K562 (cell line): Measurements from ENCODE around the gene ABLIM2. TPM values are rescaled to one million over a fixed set of nuclear protein-coding genes. Genes with fewer than 3 reads are reported as not detected.

ENCODE experiments used
- ATAC-seq: fragments of 200-7000 bp; cut with Tn5 transposase; 3 replicates; pipeline ENCODE4 v1.9.1; 2020; ENCODE audit warnings: moderate library complexity
- BruUV-seq: library from RNA; stranded (reverse); fragments of 400-500 nt; replicated peaks from 2 replicates; lab custom pipeline; 2021; lab: Mats Ljungman, UMichigan
- CTCF ChIA-PET: fragments of 300-600 bp; formaldehyde crosslinking; extraction: SDS; loops from one replicate; lab custom pipeline; 2021; ENCODE audit warnings: low intra/inter-chr PET ratio; lab: Yijun Ruan, JAX
- POLR2A ChIA-PET: fragments of 300-600, 350-650 bp; sonication (Branson Sonifier 250); formaldehyde crosslinking; extraction: SDS; loops from one replicate; lab custom pipeline; 2021; ENCODE audit warnings: antibody characterized with exemption, inconsistent platforms; lab: Yijun Ruan, JAX
- DNase-seq, 4 experiments: peaks; one replicate each; pipeline versions ENCODE4 v3.0.0 to v3.0.0-alpha.2; 2011 to 2018; ENCODE audit warnings: low spot score in 3 of 4, mixed read lengths in 3 of 4; ENCODE audit errors: extremely low read depth in 1 of 4
- FAIRE-seq: peaks from 2 replicates; lab custom pipeline; 2011; peaks lifted over from hg19 to GRCh38; lab: Jason Lieb, UNC
- H2AFZ ChIP-seq: 2 replicates; pipeline ENCODE4 v1.6.0; 2011; ENCODE audit warnings: low read depth, low read length, control low read depth, inconsistent platforms
- H3K27ac ChIP-seq: fragments of 200-600 bp; 3 replicates; pipeline ENCODE4 v1.8.0; 2011; ENCODE audit warnings: low read depth, mild to moderate bottlenecking, control low read depth, inconsistent platforms, low read length, moderate library complexity, mixed read lengths; ENCODE audit errors: extremely low read depth
- H3K27me3 ChIP-seq, 2 experiments: fragments of 300-600 bp in 1 of 2; 2 replicates in 1 of 2; 3 replicates in 1 of 2; pipeline versions ENCODE4 v1.6.0 to v1.8.0; 2011; ENCODE audit warnings: inconsistent platforms in 2 of 2, low read length in 2 of 2, mild to moderate bottlenecking in 1 of 2, mixed read lengths in 1 of 2, moderate library complexity in 1 of 2; ENCODE audit not compliant: control insufficient read depth in 2 of 2, insufficient read depth in 2 of 2
- H3K36me3 ChIP-seq: fragments of 300-600 bp; 3 replicates; pipeline ENCODE4 v1.8.0; 2011; ENCODE audit warnings: mild to moderate bottlenecking, low read length, inconsistent platforms; ENCODE audit not compliant: control insufficient read depth, insufficient read depth
- H3K4me1 ChIP-seq, 2 experiments: fragments of 200-600 bp in 1 of 2; replicated peaks in 1 of 2; 2 replicates in 1 of 2; 3 replicates in 1 of 2; pipeline versions ENCODE4 v1.5.1 to v1.8.0; 2011; ENCODE audit warnings: inconsistent platforms in 2 of 2, low read length in 2 of 2, mild to moderate bottlenecking in 1 of 2, mixed read lengths in 1 of 2, moderate library complexity in 1 of 2; ENCODE audit not compliant: control insufficient read depth in 2 of 2, insufficient read depth in 2 of 2
- H3K4me2 ChIP-seq: 2 replicates; pipeline ENCODE4 v1.6.1; 2011; ENCODE audit warnings: low read length, control low read depth, inconsistent platforms, mixed read lengths; ENCODE audit not compliant: insufficient read depth
- H3K4me3 ChIP-seq: fragments of 200-600 bp; sonication (generic), shearing (Covaris generic); 2 replicates; pipeline ENCODE4 v1.5.1; 2016; ENCODE audit warnings: control low read depth, inconsistent platforms
- H3K79me2 ChIP-seq: fragments of 200-600 bp; 3 replicates; pipeline ENCODE4 v1.8.0; 2011; ENCODE audit warnings: low read length, inconsistent platforms; ENCODE audit not compliant: control insufficient read depth, insufficient read depth
- H3K9ac ChIP-seq, 2 experiments: 2 replicates each; pipeline versions ENCODE4 v1.6.0 to v1.6.1; 2011; ENCODE audit warnings: low read depth in 2 of 2, low read length in 2 of 2, control low read depth in 1 of 2, inconsistent platforms in 1 of 2, mild to moderate bottlenecking in 1 of 2, mixed read lengths in 1 of 2; ENCODE audit not compliant: insufficient read depth in 1 of 2
- H3K9me1 ChIP-seq: one replicate; pipeline ENCODE4 v1.6.0; 2011; ENCODE audit warnings: inconsistent platforms, mild to moderate bottlenecking, low read length, moderate library complexity; ENCODE audit not compliant: control insufficient read depth, insufficient read depth
- H3K9me3 ChIP-seq: replicated peaks from 2 replicates; pipeline ENCODE4 v1.5.1; 2011; ENCODE audit warnings: low read depth, low read length, inconsistent platforms; ENCODE audit not compliant: control insufficient read depth, insufficient read depth
- H4K20me1 ChIP-seq: replicated peaks from 2 replicates; pipeline ENCODE4 v1.6.1; 2011; ENCODE audit warnings: low read length, inconsistent platforms, mixed read lengths; ENCODE audit not compliant: control insufficient read depth, insufficient read depth
- HMGXB4 ChIP-seq: sonication (generic); formaldehyde crosslinking; IDR thresholded peaks from 2 replicates; pipeline ENCODE4 v1.8.1; 2023; ENCODE audit warnings: mild to moderate bottlenecking, missing genetic modification reagents
- PML ChIP-seq: IDR thresholded peaks from 2 replicates; pipeline ENCODE4 v1.6.1; 2012; ENCODE audit warnings: low read length, inconsistent platforms
- SIN3A ChIP-seq, 2 experiments: fragments of 150-350 bp in 1 of 2; IDR thresholded peaks; 2 replicates each; pipeline ENCODE4 v1.6.1; 2011 to 2016; ENCODE audit warnings: borderline replicate concordance in 2 of 2, low read depth in 2 of 2, low read length in 2 of 2, mild to moderate bottlenecking in 2 of 2, moderate library complexity in 2 of 2; ENCODE audit not compliant: control insufficient read depth in 1 of 2
- ZNF384 ChIP-seq: IDR thresholded peaks from 2 replicates; pipeline ENCODE4 v1.6.1; 2012; ENCODE audit warnings: low read depth, low read length, improper control_type of control experiment
- ZNF764 ChIP-seq: fragments of 250-450 bp; sonication (Bioruptor Pico); IDR thresholded peaks from 2 replicates; pipeline ENCODE4 v1.4.0; 2020; ENCODE audit warnings: low read depth, mild to moderate bottlenecking, moderate library complexity
- WGBS: fragments of 100-300 bp; shearing (Covaris generic); methylation state at CpG from one replicate; pipeline ENCODE4 v1.1.6; 2016; ENCODE audit warnings: low coverage, mixed read lengths; ENCODE audit not compliant: insufficient coverage; ENCODE audit errors: missing lambda C conversion rate; 5-methylcytosine and 5-hydroxymethylcytosine counted together
- in situ Hi-C: fragments of 300-500 bp; cut with MboI; formaldehyde crosslinking; loops from 4 replicates; pipeline ENCODE4 v1.15.0; 2018; ENCODE audit warnings: inconsistent platforms, mixed read lengths
- intact Hi-C: fragments of 100-400 bp; cut with micrococcal nuclease; formaldehyde crosslinking; loops from 2 replicates; pipeline ENCODE4 v1.14.2; 2022
- polyA plus RNA-seq, 8 experiments: library from polyadenylated mRNA; depleted of rRNA in 4 of 8; stranded (reverse) in 5 of 8; unstranded in 3 of 8; fragments of >200 nt; fragmentation: Nextera tagmentation in 2 of 8; fragmentation: Illumina TruSeq in 1 of 8; extraction: Ambion mirVana in 2 of 8; extraction: Trizol in 1 of 8; gene quantifications; 2 replicates each; pipeline versions ENCODE4 v1.2.1 to v1.2.3, GENCODE V29; 2011 to 2014; ENCODE audit warnings: inconsistent platforms in 1 of 8, missing spikeins in 1 of 8
- total RNA-seq, 7 experiments: library from RNA; depleted of rRNA in 6 of 7; stranded (reverse); fragments of >200 nt in 6 of 7; fragmentation: Illumina TruSeq in 2 of 7; extraction: Trizol in 2 of 7; gene quantifications; 2 replicates each; pipeline versions ENCODE4 v1.2.1 to v1.2.3, GENCODE V29; 2011 to 2021; ENCODE audit warnings: low replicate concordance in 1 of 7

Gene ABLIM2
- total and polyA plus RNA-seq, 9 of the 15 experiments (the other 6 are each of a cell fraction or from before 2014, with no cell fraction given), result not detected

- no peaks in the 10 kb centered on the region for H3K36me3 ChIP-seq
- no peaks in the 10 kb centered on the region for H3K79me2 ChIP-seq
- H3K4me3 ChIP-seq, result no peak overlapping the region
- H2AFZ ChIP-seq, result no peak overlapping the region
- no peak for ATAC-seq
- H3K9me3 ChIP-seq, result no peaks in the 10 kb centered on the region
- no peaks in the 10 kb centered on the region for H3K4me1 ChIP-seq
- DNase-seq, result no peak
- POLR2A ChIA-PET, result no interaction called here
- no peak for FAIRE-seq
- no TSS peak for BruUV-seq
- no peak for TF ChIP-seq HMGXB4
- TF ChIP-seq ZNF384, result no peak
- TF ChIP-seq PML, result no peak
- no peak for TF ChIP-seq ZNF764 (CRISPR knock-in tag)
- TF ChIP-seq SIN3A (IDR thresholded peaks at IDR 0.05; ENCODE audit: borderline replicate concordance in 2 of 2, control insufficient read depth in 1 of 2, low read depth in 2 of 2, low read length in 2 of 2), result no peak
- CTCF ChIA-PET, result no interaction called here
- peaks cover 12 to 98% of the 10 kb centered on the region in 2 experiments; a peak in 3 of 5 replicates for H3K27me3 ChIP-seq
- H3K9me1 ChIP-seq, result no peaks in the 10 kb centered on the region
- no peak overlapping the region for H3K9ac ChIP-seq
- WGBS, result 3% methylated on average over 10 of the region's 10 CpGs
- in situ Hi-C loops (no loop called here), intact Hi-C loops (no loop called here)
- H3K4me2 ChIP-seq, result no peak overlapping the region
- no peak overlapping the region for H3K27ac ChIP-seq
- H4K20me1 ChIP-seq, result peaks cover 14% of the 10 kb centered on the region; the same call in 1 of the 2 replicates
Measured at GRCh38 chr4:8132400-8132799, 26.2 kb downstream of the ABLIM2 start.
